Parathyroid adenoma (tissue), 2 donors: ENCODE data around the gene INSC.

Source experiments
- H2AFZ ChIP-seq: fragments of 300-600 bp; sonication (generic); one replicate; pipeline ENCODE4 v1.7.0; 2017; ENCODE audit warnings: antibody characterized with exemption, mild to moderate bottlenecking
- H3K27ac ChIP-seq: fragments of 300-600 bp; sonication (generic); one replicate; pipeline ENCODE4 v1.7.0; 2017
- H3K27me3 ChIP-seq: fragments of 300-600 bp; sonication (generic); one replicate; pipeline ENCODE4 v1.7.0; 2017; ENCODE audit warnings: low read length; ENCODE audit not compliant: control insufficient read depth, insufficient read depth
- H3K36me3 ChIP-seq: fragments of 300-600 bp; sonication (generic); one replicate; pipeline ENCODE4 v1.7.0; 2017; ENCODE audit warnings: low read length; ENCODE audit not compliant: control insufficient read depth, insufficient read depth
- H3K4me1 ChIP-seq: fragments of 300-600 bp; sonication (generic); one replicate; pipeline ENCODE4 v1.7.0; 2017; ENCODE audit warnings: control low read depth
- H3K4me2 ChIP-seq: fragments of 300-600 bp; sonication (generic); one replicate; pipeline ENCODE4 v1.7.0; 2017; ENCODE audit warnings: low read length
- H3K4me3 ChIP-seq: fragments of 300-600 bp; sonication (generic); one replicate; pipeline ENCODE4 v1.7.0; 2017; ENCODE audit warnings: low read depth, low read length
- H3K79me2 ChIP-seq: fragments of 300-600 bp; sonication (generic); one replicate; pipeline ENCODE4 v1.7.0; 2017; ENCODE audit warnings: control low read depth
- H3K9ac ChIP-seq: fragments of 300-600 bp; sonication (generic); one replicate; pipeline ENCODE4 v1.7.0; 2017; ENCODE audit warnings: mild to moderate bottlenecking
- H3K9me3 ChIP-seq: fragments of 300-600 bp; sonication (generic); one replicate; pipeline ENCODE4 v1.7.0; 2017; ENCODE audit warnings: low read length; ENCODE audit not compliant: control insufficient read depth
- TF ChIP-seq, protein P1 (sequence below): fragments of 300-600 bp; sonication (generic); IDR thresholded peaks from one replicate; pipeline ENCODE4 v1.7.0; 2017; ENCODE audit warnings: antibody characterized with exemption, mild to moderate bottlenecking
- donor health status: primary hyperparathyroidism.

INSC gene

DNA sequence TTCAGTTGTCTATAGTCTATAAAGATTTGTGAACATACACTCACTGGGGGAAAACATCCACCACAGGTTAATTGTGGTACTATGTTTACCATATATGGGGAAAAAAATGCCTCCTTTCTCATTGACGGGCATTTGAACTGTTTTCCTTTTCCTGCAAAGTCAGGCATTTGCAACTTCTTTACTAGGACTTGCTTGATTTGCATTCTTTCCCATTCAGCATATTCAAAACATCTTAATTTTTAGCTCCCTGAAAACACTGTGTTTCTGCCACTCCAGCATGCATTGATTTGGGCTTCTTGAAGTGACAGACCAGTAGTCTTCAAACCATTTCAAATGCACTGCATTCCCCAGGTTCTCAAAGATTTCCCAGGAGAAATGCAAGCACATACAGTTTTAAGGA, 67.6 kb downstream of the INSC start:
- TF ChIP-seq, protein P1, sequence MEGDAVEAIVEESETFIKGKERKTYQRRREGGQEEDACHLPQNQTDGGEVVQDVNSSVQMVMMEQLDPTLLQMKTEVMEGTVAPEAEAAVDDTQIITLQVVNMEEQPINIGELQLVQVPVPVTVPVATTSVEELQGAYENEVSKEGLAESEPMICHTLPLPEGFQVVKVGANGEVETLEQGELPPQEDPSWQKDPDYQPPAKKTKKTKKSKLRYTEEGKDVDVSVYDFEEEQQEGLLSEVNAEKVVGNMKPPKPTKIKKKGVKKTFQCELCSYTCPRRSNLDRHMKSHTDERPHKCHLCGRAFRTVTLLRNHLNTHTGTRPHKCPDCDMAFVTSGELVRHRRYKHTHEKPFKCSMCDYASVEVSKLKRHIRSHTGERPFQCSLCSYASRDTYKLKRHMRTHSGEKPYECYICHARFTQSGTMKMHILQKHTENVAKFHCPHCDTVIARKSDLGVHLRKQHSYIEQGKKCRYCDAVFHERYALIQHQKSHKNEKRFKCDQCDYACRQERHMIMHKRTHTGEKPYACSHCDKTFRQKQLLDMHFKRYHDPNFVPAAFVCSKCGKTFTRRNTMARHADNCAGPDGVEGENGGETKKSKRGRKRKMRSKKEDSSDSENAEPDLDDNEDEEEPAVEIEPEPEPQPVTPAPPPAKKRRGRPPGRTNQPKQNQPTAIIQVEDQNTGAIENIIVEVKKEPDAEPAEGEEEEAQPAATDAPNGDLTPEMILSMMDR: no peak

DNA sequence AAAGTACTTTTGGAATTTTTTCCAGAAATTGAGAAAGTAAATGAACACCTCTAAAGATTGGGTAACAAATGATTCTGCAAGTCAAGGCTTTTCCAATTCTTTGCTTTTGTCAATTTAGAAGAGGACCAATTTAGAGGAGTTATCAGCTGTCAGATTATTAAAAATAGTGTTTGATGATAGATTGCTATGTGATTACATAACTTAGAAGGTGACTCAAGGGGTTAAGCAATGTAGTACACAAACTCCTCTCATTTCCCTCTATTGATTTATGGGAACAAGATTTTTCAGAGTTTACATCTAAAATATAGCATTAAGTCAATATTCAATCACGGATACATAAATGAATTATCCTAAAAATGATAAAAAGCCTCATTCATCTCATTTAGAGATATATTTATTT, 70.3 kb downstream of the INSC start:
- H3K9ac ChIP-seq: no peak overlapping the region
- no peak overlapping the region for H2AFZ ChIP-seq
- H3K9me3 ChIP-seq: no peaks in the 10 kb centered on the region
- H3K4me2 ChIP-seq: no peak overlapping the region
- H3K4me1 ChIP-seq: no peaks in the 10 kb centered on the region
- no peaks in the 10 kb centered on the region for H3K79me2 ChIP-seq
- no peaks in the 10 kb centered on the region for H3K27me3 ChIP-seq
- H3K36me3 ChIP-seq: no peaks in the 10 kb centered on the region
- TF ChIP-seq, protein P1: no peak
- no peak overlapping the region for H3K27ac ChIP-seq
- no peak overlapping the region for H3K4me3 ChIP-seq

More for the DNA sequence above, 67.6 kb downstream of the INSC start:
- H3K36me3 ChIP-seq: no peaks in the 10 kb centered on the region
- no peak overlapping the region for H3K4me3 ChIP-seq
- no peaks in the 10 kb centered on the region for H3K27me3 ChIP-seq
- no peak overlapping the region for H3K9ac ChIP-seq
- no peaks in the 10 kb centered on the region for H3K9me3 ChIP-seq
- no peak overlapping the region for H3K4me2 ChIP-seq
- H2AFZ ChIP-seq: no peak overlapping the region
- no peaks in the 10 kb centered on the region for H3K4me1 ChIP-seq
- H3K27ac ChIP-seq: no peak overlapping the region
- H3K79me2 ChIP-seq: no peaks in the 10 kb centered on the region

DNA sequence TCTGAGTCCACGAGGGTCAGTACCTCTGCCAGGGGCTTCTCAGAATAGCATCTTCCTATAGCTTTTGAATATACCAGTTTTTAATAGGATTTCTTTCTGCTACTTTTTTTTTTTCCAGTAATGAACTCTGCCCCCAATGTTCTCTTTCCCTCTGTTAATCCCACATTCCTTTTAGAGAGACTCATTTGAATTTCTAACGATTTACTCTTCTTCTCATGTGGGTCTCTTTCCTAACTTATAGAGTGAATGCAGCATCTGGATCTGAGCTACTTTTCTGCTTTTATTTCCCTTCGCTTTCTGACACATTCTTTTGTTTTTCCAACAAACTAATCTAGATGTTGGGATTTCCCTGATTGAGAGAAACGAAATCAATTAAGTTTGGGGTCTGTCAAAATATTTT, 71.4 kb downstream of the INSC start:
- Histone ChIP-seq H3K79me2 (no peaks in the 10 kb centered on the region), H3K4me3 (no peak overlapping the region), H3K9ac (no peak overlapping the region), H3K27ac (no peak overlapping the region), H3K27me3 (no peaks in the 10 kb centered on the region), H3K9me3 (no peaks in the 10 kb centered on the region), H3K36me3 (no peaks in the 10 kb centered on the region), H3K4me1 (no peaks in the 10 kb centered on the region), H2AFZ (no peak overlapping the region), H3K4me2 (no peak overlapping the region)
- TF ChIP-seq, protein P1: no peak

DNA sequence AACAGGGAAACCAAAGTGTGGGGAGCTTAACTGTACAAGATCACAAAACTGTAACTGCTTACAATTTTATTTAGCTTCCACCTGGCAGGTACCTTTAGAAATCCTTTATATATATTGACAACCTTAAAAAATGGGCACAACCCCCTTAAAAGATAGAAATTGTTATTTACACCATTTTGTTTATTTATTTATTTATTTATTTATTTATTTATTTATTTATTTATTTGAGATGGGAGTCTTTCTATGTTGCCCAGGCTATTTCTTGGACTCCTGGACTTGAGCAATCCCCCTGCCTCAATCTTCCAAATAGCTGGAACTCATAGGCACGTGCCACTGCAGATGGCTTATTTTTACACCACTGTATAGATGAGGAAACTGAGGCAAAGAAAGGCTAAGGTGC, 74.5 kb downstream of the INSC start:
- no peak overlapping the region for H3K27ac ChIP-seq
- H2AFZ ChIP-seq: no peak overlapping the region
- no peaks in the 10 kb centered on the region for H3K9me3 ChIP-seq
- no peaks in the 10 kb centered on the region for H3K27me3 ChIP-seq
- no peaks in the 10 kb centered on the region for H3K79me2 ChIP-seq
- no peak overlapping the region for H3K4me2 ChIP-seq
- no peak overlapping the region for H3K4me3 ChIP-seq
- H3K4me1 ChIP-seq: no peaks in the 10 kb centered on the region
- no peaks in the 10 kb centered on the region for H3K36me3 ChIP-seq
- TF ChIP-seq, protein P1: no peak
- H3K9ac ChIP-seq: no peak overlapping the region

DNA sequence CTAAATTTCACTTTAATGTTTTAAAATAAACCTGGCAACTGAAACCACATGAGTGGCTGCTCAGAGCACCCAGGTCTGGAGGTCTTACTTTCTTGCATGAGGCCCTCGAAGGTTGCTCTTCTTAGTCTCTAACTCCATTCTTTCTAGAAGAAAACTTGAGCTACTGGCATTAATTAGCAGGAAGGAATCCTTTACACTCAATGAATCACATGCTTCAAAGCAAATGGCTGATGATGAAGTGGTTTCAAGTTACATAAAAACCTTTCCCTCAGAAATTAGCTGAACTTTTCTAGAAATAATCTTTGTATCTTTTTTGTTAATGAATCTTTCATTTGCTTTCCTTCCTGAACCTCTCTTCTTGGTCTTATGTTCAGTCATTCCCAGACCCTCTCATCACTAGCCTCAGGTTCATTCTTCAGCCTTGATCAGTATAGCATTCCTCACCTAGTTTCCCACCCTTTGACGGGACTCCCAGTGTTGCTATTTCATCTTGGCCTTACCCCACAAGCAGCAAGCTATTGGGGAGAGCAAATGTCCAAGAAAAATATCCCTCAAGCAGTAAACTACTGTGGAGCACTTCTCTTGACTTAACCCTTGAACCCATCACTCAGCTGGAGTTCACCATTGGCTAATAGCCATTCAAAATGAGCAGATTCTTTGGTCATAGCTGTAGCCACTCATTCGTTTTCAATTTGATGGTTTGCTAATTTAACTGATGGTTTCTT, 75.1 kb downstream of the INSC start:
- Histone ChIP-seq H3K9ac (no peak overlapping the region), H3K79me2 (no peaks in the 10 kb centered on the region), H3K36me3 (no peaks in the 10 kb centered on the region), H3K4me2 (no peak overlapping the region), H3K27ac (no peak overlapping the region), H3K4me3 (no peak overlapping the region), H3K9me3 (no peaks in the 10 kb centered on the region), H3K27me3 (no peaks in the 10 kb centered on the region), H3K4me1 (no peaks in the 10 kb centered on the region), H2AFZ (no peak overlapping the region)
- TF ChIP-seq, protein P1: no peak
